ENCODE data around the gene IL22.
A peak's percentile ranks its signal among the peaks of the same experiment; 100 is the strongest.

IL22 gene

GRCh38 chr12:68253504-68253903, at the start of gene IL22:
TSS of gene IL22 (minus strand) at chr12:68253604. CDS start at chr12:68253448, 156 bp downstream.
- DNase-seq (ENCODE audit: low read depth) = no peak

- DNase-seq (ENCODE audit: low read depth) = no peak
These were observed 44.5 kb upstream of the IL22 start for GRCh38 chr12:68297929-68298328.

GRCh38 chr12:68294251-68294650, 40.8 kb upstream of the IL22 start:
- no peak for DNase-seq (ENCODE audit: low read depth)

- no peak for DNase-seq (ENCODE audit: low read depth)
These were observed 39.9 kb upstream of the IL22 start for GRCh38 chr12:68293347-68293746.

GRCh38 chr12:68292151-68292943, 38.9 kb upstream of the IL22 start:
- DNase-seq (ENCODE audit: low read depth) = no peak

GRCh38 chr12:68291396-68292036, 38.1 kb upstream of the IL22 start:
- DNase-seq (ENCODE audit: low read depth) = no peak

- no peak for DNase-seq (ENCODE audit: low read depth)
These were observed 36.7 kb upstream of the IL22 start for GRCh38 chr12:68290126-68290525.

- no peak for DNase-seq (ENCODE audit: low read depth)
These were observed 33.7 kb upstream of the IL22 start for GRCh38 chr12:68287106-68287505.

- DNase-seq (ENCODE audit: low read depth) = no peak
These were observed 33.0 kb upstream of the IL22 start for GRCh38 chr12:68286396-68286795.

- no peak for DNase-seq (ENCODE audit: low read depth)
These were observed 32.1 kb upstream of the IL22 start for GRCh38 chr12:68285541-68285940.

- DNase-seq (ENCODE audit: low read depth) = no peak
These were observed 28.1 kb upstream of the IL22 start for GRCh38 chr12:68281322-68282077.

GRCh38 chr12:68280240-68280639, 26.8 kb upstream of the IL22 start:
- no peak for DNase-seq (ENCODE audit: low read depth)

GRCh38 chr12:68279227-68280054, 26.0 kb upstream of the IL22 start:
- no peak for DNase-seq (ENCODE audit: low read depth)

- no peak for DNase-seq (ENCODE audit: low read depth)
These were observed 23.1 kb upstream of the IL22 start for GRCh38 chr12:68276402-68276930.

- DNase-seq (ENCODE audit: low read depth) = no peak
These were observed 19.3 kb upstream of the IL22 start for GRCh38 chr12:68272732-68273131.

- DNase-seq (ENCODE audit: low read depth) = no peak
These were observed 17.9 kb upstream of the IL22 start for GRCh38 chr12:68271346-68271745.

GRCh38 chr12:68270358-68270757, 17.0 kb upstream of the IL22 start:
- no peak for DNase-seq (ENCODE audit: low read depth)

GRCh38 chr12:68269779-68270178, 16.4 kb upstream of the IL22 start:
- no peak for DNase-seq (ENCODE audit: low read depth)

GRCh38 chr12:68268967-68269366, 15.6 kb upstream of the IL22 start:
- no peak for DNase-seq (ENCODE audit: low read depth)

GRCh38 chr12:68267892-68268396, 14.5 kb upstream of the IL22 start:
- peak; percentile 56 for DNase-seq (ENCODE audit: low read depth)

GRCh38 chr12:68264857-68265256, 11.5 kb upstream of the IL22 start:
- peak; percentile 54 for DNase-seq (ENCODE audit: low read depth)

Measured in HS-27A (cell line).